Neural cell (in vitro differentiated cells): ENCODE data around the gene MBD6. TPM values are rescaled to one million over a fixed set of nuclear protein-coding genes. Genes with fewer than 3 reads are reported as not detected.

Experiments used
- H2AFZ ChIP-seq: fragments of 200-600, 300-800 bp; sonication (generic), shearing (Covaris generic); 2 replicates; pipeline ENCODE4 v1.6.0; 2014; ENCODE audit warnings: low read depth, mild to moderate bottlenecking, antibody characterized with exemption, low read length, moderate library complexity
- H3F3A ChIP-seq: fragments of 200-600 bp; shearing (Covaris generic); 2 replicates; pipeline ENCODE4 v1.6.1; 2016; ENCODE audit warnings: mild to moderate bottlenecking, moderate library complexity, mixed read lengths, antibody characterized with exemption, low read length; ENCODE audit not compliant: insufficient read depth, poor library complexity, severe bottlenecking
- H3K27ac ChIP-seq: fragments of 200-600, 300-800 bp; sonication (generic), shearing (Covaris generic); 2 replicates; pipeline ENCODE4 v1.5.1; 2014; ENCODE audit warnings: mild to moderate bottlenecking, low read length, moderate library complexity
- H3K27me3 ChIP-seq: fragments of 300-800, 200-600 bp; sonication (generic), shearing (Covaris generic); 2 replicates; pipeline ENCODE4 v1.6.0; 2014; ENCODE audit warnings: mild to moderate bottlenecking, low read depth, low read length, moderate library complexity; ENCODE audit not compliant: insufficient read depth
- H3K36me3 ChIP-seq: fragments of 300-800, 200-600 bp; sonication (generic), shearing (Covaris generic); 2 replicates; pipeline ENCODE4 v1.5.1; 2014; ENCODE audit warnings: mild to moderate bottlenecking, antibody characterized with exemption, low read length, moderate library complexity; ENCODE audit not compliant: insufficient read depth
- H3K4me2 ChIP-seq: fragments of 300-800, 200-600 bp; sonication (generic), shearing (Covaris generic); 2 replicates; pipeline ENCODE4 v1.6.0; 2014; ENCODE audit warnings: mild to moderate bottlenecking, low read length
- H3K4me3 ChIP-seq: fragments of 300-800, 200-600 bp; sonication (generic), shearing (Covaris generic); 2 replicates; pipeline ENCODE4 v1.5.1; 2014; ENCODE audit warnings: mild to moderate bottlenecking, low read length, moderate library complexity
- H3K79me2 ChIP-seq: fragments of 200-600 bp; shearing (Covaris generic); replicated peaks from 2 replicates; pipeline ENCODE4 v1.6.0; 2014; ENCODE audit warnings: mild to moderate bottlenecking, low read length, moderate library complexity; ENCODE audit not compliant: insufficient read depth
- H3K9ac ChIP-seq: fragments of 300-800, 200-600 bp; sonication (generic), shearing (Covaris generic); 2 replicates; pipeline ENCODE4 v1.6.1; 2016; ENCODE audit warnings: mild to moderate bottlenecking, low read length, mixed read lengths
- H3K9me2 ChIP-seq: fragments of 200-600 bp; shearing (Covaris generic); 2 replicates; pipeline ENCODE4 v1.6.1; 2016; ENCODE audit warnings: mild to moderate bottlenecking, low read length, mixed read lengths; ENCODE audit not compliant: insufficient read depth
- H3K9me3 ChIP-seq: fragments of 200-600, 300-800 bp; sonication (generic), shearing (Covaris generic); 2 replicates; pipeline ENCODE4 v1.6.1; 2016; ENCODE audit warnings: mild to moderate bottlenecking, mixed run types, low read length, moderate library complexity, mixed read lengths
- H4K20me1 ChIP-seq: fragments of 200-600 bp; shearing (Covaris generic); 2 replicates; pipeline ENCODE4 v1.6.1; 2016; ENCODE audit warnings: mild to moderate bottlenecking, mixed run types; ENCODE audit not compliant: insufficient read depth
- CTCF ChIP-seq: fragments of 450-650 bp; IDR thresholded peaks from 2 replicates; pipeline ENCODE4 v1.5.1; 2014; ENCODE audit warnings: antibody characterized with exemption, mild to moderate bottlenecking, moderate library complexity; ENCODE audit not compliant: poor library complexity, severe bottlenecking
- EP300 ChIP-seq: fragments of 450-650 bp; conservative IDR thresholded peaks from 2 replicates; pipeline ENCODE4 v1.6.1; 2014; ENCODE audit warnings: antibody characterized with exemption, mild to moderate bottlenecking, moderate library complexity; ENCODE audit not compliant: poor library complexity, severe bottlenecking
- EZH2 ChIP-seq: fragments of 200-600, 300-800 bp; shearing (Covaris generic), sonication (generic); IDR thresholded peaks from 2 replicates; pipeline ENCODE4 v1.6.1; 2014; ENCODE audit warnings: antibody characterized with exemption, low read length, borderline replicate concordance, mild to moderate bottlenecking; ENCODE audit not compliant: insufficient read depth, poor library complexity, severe bottlenecking
- MXI1 ChIP-seq: fragments of 450-650 bp; conservative IDR thresholded peaks from 2 replicates; pipeline ENCODE4 v1.6.1; 2014; ENCODE audit warnings: antibody characterized with exemption, mild to moderate bottlenecking; ENCODE audit not compliant: poor library complexity, severe bottlenecking
- POLR2AphosphoS5 ChIP-seq: IDR thresholded peaks from 2 replicates; pipeline ENCODE4 v1.6.1; 2012
- RAD21 ChIP-seq: fragments of 450-650 bp; conservative IDR thresholded peaks from 2 replicates; pipeline ENCODE4 v1.6.1; 2014; ENCODE audit warnings: antibody characterized with exemption, mild to moderate bottlenecking, moderate library complexity
- REST ChIP-seq: IDR thresholded peaks from 2 replicates; pipeline ENCODE4 v1.6.1; 2012; ENCODE audit warnings: borderline replicate concordance
- SMC3 ChIP-seq: fragments of 450-650 bp; conservative IDR thresholded peaks from 2 replicates; pipeline ENCODE4 v1.6.1; 2014; ENCODE audit warnings: antibody characterized with exemption, mild to moderate bottlenecking, moderate library complexity; ENCODE audit not compliant: poor library complexity
- TAF1 ChIP-seq: IDR thresholded peaks from 2 replicates; pipeline ENCODE4 v1.6.1; 2012; ENCODE audit warnings: low read depth
- polyA plus RNA-seq: library from polyadenylated mRNA; depleted of rRNA; stranded (reverse); fragments of >200 nt; gene quantifications from 2 replicates; pipeline ENCODE4 v1.2.3, GENCODE V29; 2014

The MBD6 gene
- polyA plus RNA-seq, 1 donor from 2014 or later: 2.1 TPM

GRCh38 chr12:57529831-57530230, 7.2 kb downstream of the MBD6 start:
- Histone ChIP-seq H3K4me2 (no peak overlapping the region), H3F3A (no peaks in the 10 kb centered on the region), H3K27me3 (no peaks in the 10 kb centered on the region), H3K9me2 (no peaks in the 10 kb centered on the region), H3K9ac (no peak overlapping the region), H2AFZ (no peak overlapping the region), H3K27ac (no peak overlapping the region), H3K4me3 (no peak overlapping the region), H3K36me3 (no peaks in the 10 kb centered on the region), H3K79me2 (peaks cover 18% of the 10 kb centered on the region), H4K20me1 (no peaks in the 10 kb centered on the region), H3K9me3 (no peaks in the 10 kb centered on the region)
- TF ChIP-seq MXI1 (no peak), TAF1 (no peak), POLR2AphosphoS5 (no peak), SMC3 (no peak), EP300 (no peak), REST (no peak), RAD21 (no peak), CTCF (no peak), EZH2 (no peak)

- Histone ChIP-seq H3K4me3 (no peak overlapping the region), H3K9me2 (no peaks in the 10 kb centered on the region), H4K20me1 (no peaks in the 10 kb centered on the region), H3K9me3 (no peaks in the 10 kb centered on the region), H3F3A (no peaks in the 10 kb centered on the region), H3K4me2 (no peak overlapping the region), H3K79me2 (peaks cover 15% of the 10 kb centered on the region), H2AFZ (no peak overlapping the region), H3K9ac (no peak overlapping the region), H3K36me3 (no peaks in the 10 kb centered on the region), H3K27me3 (no peaks in the 10 kb centered on the region), H3K27ac (no peak overlapping the region)
- TF ChIP-seq SMC3: no peak
- no peak for TF ChIP-seq CTCF
- TF ChIP-seq TAF1: no peak
These were observed 7.9 kb downstream of the MBD6 start for GRCh38 chr12:57530396-57531142.
